ENCODE measurements around the gene PDE6B. TPM values are rescaled to one million over a fixed set of nuclear protein-coding genes. Genes with fewer than 3 reads are reported as not detected.

The PDE6B gene
- total RNA-seq, 4 donors from 2014 or later = 0.32 to 5.6 (median 2.9) TPM

DNA sequence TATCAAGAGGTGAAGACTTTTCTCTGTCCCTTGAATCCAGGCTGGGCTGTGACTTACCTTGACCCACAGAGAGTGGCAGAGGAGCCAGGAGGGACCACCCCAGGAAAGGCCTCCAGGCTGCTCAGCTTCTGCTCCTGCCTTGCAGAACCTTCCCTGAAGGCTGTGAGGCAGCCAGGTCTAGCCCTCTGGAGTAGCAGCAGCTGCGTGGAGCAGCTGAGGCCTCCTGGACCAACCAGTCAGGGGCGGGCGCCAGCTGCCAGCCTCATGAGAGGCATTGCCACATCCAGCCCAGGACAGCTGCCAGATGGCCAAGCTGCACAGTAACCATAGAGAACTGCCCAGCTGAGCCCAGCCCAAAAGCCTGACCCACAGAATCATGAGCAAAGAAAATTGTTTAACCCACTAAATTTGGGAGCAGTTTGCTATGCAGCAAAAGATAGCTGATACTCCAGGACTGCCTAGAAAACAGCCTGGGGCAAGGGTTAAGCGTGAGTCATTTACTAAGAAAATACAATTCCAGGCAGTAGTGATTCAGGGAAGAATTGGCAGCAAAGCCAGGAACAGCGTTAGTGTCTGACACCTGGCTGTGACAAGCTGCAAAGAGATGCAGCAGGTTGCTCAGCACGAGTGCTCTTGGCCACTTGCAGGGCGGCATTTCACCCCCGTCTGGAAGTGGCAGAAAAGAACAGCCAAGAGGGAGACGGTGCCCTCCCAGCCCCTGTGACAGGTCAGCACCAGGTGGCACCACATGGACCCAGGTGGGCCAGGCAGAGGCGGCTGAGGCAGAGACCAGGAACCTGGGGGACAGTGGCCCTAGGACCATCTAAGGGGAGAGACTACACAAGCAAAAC, 14.7 kb upstream of the PDE6B start:
- DNase-seq (ENCODE audit: low spot score) = no peak
- TF ChIP-seq, protein P1, sequence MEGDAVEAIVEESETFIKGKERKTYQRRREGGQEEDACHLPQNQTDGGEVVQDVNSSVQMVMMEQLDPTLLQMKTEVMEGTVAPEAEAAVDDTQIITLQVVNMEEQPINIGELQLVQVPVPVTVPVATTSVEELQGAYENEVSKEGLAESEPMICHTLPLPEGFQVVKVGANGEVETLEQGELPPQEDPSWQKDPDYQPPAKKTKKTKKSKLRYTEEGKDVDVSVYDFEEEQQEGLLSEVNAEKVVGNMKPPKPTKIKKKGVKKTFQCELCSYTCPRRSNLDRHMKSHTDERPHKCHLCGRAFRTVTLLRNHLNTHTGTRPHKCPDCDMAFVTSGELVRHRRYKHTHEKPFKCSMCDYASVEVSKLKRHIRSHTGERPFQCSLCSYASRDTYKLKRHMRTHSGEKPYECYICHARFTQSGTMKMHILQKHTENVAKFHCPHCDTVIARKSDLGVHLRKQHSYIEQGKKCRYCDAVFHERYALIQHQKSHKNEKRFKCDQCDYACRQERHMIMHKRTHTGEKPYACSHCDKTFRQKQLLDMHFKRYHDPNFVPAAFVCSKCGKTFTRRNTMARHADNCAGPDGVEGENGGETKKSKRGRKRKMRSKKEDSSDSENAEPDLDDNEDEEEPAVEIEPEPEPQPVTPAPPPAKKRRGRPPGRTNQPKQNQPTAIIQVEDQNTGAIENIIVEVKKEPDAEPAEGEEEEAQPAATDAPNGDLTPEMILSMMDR (IDR thresholded peaks at IDR 0.05) = no peak
- no peak for ATAC-seq (ENCODE audit: low FRiP score)

DNA sequence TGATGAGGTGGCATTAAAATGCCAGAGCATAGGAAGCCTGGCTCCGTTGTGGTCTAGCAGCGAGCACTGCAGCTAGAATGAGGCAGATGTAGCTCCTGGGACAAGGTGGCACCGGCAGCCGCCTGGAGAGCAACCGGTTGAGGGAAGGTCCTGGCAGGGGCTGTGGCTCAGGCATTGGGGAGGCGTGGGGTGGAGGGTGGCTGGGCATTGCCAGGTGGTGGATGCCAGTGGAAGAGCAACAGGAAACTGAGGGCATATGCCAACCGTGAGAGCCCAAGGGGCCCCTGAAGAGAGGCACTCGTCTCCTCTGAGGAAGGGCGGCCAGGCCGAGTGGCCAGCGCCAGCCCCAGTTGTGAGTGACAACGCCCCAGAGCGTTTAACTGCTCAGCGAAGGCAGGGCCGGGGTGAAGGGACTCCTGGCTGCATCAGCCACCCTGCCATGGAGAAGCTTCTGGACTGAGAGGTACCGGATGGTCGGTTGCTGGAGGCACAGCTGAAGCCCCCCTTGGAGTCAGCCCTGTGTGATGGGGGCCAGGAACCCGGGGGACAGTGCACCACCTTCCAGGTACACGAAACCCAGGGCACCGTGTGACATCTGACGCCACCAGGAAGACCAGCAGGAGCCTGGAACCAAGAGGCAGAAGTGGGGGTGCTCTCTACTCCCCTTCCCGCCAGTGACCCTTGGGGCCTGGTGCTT, 13.2 kb upstream of the PDE6B start:
- DNase-seq (ENCODE audit: low spot score) (no peak), ATAC-seq (ENCODE audit: low FRiP score) (no peak)

DNA sequence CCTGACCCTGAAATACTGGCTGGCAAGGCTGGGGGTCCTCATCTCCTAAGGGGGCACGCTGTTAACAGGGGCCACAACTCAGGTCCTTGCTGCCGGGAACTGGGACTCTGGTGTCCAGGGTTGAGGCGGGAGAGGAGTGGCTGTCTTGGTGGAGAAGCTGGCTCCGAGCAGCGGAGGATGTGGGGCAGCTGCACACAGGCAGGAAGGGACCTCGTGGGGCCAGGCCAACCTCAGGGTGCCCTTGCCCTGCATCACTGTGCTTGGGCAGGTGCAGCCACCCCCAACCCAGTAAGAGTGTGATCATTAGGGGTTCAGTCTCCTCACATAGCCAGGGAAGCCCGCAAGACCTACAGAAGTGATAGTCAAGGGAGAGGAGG, 12.6 kb upstream of the PDE6B start:
- TF ChIP-seq, protein P1 (IDR thresholded peaks at IDR 0.05) = no peak
- ATAC-seq (ENCODE audit: low FRiP score) = no peak
- no peak for DNase-seq (ENCODE audit: low spot score)

More for the DNA sequence above, 13.2 kb upstream of the PDE6B start:
- TF ChIP-seq, protein P1 (IDR thresholded peaks at IDR 0.05) = no peak

DNA sequence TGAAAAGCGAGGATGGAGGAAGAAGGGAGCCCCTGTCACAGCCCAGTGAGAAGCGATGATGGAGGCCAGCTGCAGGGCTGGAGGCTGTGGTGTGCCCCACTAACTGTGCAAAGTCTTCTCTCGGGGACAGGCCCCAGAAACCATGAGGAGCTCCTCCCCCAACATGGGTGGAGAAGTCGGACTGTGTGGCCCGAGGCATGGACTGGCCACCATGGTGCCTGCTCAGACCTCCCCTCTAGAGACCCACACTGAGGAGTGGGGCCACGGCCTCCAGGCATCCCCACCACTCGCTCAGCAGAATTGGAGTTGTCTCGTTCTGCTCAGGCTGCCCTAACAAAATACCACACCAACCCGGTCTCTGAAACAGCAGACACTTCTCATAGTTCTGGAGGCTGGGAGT, 12.2 kb upstream of the PDE6B start:
- DNase-seq (ENCODE audit: low spot score) = no peak

DNA sequence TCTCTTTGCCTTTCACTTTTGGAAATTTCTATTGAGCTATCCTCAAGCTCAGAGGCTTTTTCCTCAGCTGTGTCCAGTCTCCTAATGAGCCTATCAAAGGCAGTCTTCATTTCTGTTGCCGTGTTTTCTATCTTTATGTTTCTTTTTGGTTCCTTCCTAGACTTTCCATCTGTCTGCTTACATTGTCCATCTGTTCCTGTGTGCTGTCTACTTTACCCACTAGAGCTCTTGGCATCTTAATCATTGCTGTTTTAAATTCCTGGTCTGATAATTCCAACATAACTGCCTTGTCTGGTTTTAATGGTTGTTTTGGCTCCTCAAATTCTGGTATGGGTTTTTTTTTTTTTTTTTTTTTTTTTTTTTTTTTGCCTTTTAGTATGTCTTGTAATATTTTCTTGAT, 9.3 kb upstream of the PDE6B start:
- DNase-seq (ENCODE audit: low spot score) (no peak), ATAC-seq (ENCODE audit: low FRiP score) (no peak)
- TF ChIP-seq, protein P1 (IDR thresholded peaks at IDR 0.05) = no peak

More for the DNA sequence above, 12.2 kb upstream of the PDE6B start:
- TF ChIP-seq, protein P1 (IDR thresholded peaks at IDR 0.05) = no peak
- ATAC-seq (ENCODE audit: low FRiP score) = no peak

DNA sequence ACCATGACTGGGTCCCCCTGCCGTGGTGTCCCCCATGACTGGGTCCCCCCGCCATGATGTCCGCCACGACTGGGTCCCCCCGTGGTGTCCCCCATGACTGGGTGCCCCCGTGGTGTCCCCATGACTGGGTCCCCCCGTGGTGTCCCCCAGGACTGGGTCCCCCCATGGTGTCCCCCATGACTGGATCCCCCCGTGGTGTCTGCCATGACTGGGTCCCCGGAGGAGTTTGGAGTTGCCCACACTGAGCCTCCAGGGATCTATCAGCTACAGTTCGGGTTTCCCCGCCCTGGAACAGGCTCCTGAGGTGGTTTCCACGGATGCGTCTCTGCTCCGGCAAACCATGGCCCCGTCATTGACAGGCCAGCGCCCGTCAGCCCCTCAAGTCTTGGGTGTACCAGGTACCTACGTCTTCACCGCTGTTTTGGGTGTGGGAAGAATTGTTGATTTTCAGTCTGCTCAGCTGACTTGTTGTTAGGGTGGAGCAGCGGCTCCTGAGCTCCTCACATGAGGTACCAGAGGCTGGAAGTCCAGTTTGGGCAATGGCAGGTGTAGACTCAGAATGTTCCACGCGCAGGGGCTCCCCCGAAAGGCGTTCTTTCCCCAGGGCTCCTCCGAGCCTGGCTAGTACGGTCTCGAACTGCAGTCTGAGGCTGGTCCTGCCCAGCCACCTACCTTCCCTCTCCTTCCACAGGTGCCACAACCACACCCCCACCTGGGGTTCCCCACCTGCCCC, 8.3 kb upstream of the PDE6B start:
- no peak for DNase-seq (ENCODE audit: low spot score)
- ATAC-seq (ENCODE audit: low FRiP score) = no peak
- TF ChIP-seq, protein P1 (IDR thresholded peaks at IDR 0.05) = no peak

Data from omental fat pad (tissue), 4 donors.